Mesothelial cell of epicardium (in vitro differentiated cells): Measurements from ENCODE around the gene TPPP3. TPM values are rescaled to one million over a fixed set of nuclear protein-coding genes. Genes with fewer than 3 reads are reported as not detected.

Experiments
- DNase-seq, 2 experiments: peaks; one replicate each; pipeline ENCODE4 v3.0.0; 2021; ENCODE audit warnings: low spot score in 2 of 2; ENCODE audit not compliant: unreplicated experiment in 2 of 2
- H3K27ac Mint-ChIP-seq: 2 replicates; pipeline ENCODE4 v1.8.0; 2021; ENCODE audit warnings: mixed read lengths
- H3K27me3 Mint-ChIP-seq: 2 replicates; pipeline ENCODE4 v1.8.0; 2021; ENCODE audit warnings: low read depth, mixed read lengths
- H3K36me3 Mint-ChIP-seq: 2 replicates; pipeline ENCODE4 v1.8.0; 2021; ENCODE audit warnings: mixed read lengths
- H3K4me1 Mint-ChIP-seq: 2 replicates; pipeline ENCODE4 v1.8.0; 2021; ENCODE audit warnings: mixed read lengths
- H3K4me3 Mint-ChIP-seq: 2 replicates; pipeline ENCODE4 v1.8.0; 2021; ENCODE audit warnings: mild to moderate bottlenecking, moderate library complexity, mixed read lengths
- H3K9me3 Mint-ChIP-seq: 2 replicates; pipeline ENCODE4 v1.8.0; 2021; ENCODE audit warnings: mixed read lengths
- total RNA-seq: library from RNA; stranded (reverse); gene quantifications from 3 replicates; pipeline ENCODE4 v1.2.1, GENCODE V29; 2021
- TF ChIP-seq, protein P1 (sequence below): fragments of 200-600 bp; sonication (generic); IDR thresholded peaks from one replicate; pipeline ENCODE4 v1.5.0; 2021; ENCODE audit warnings: antibody characterized with exemption; ENCODE audit not compliant: unreplicated experiment

The TPPP3 gene
- total RNA-seq, 1 donor from 2014 or later = 5.5 TPM

DNA sequence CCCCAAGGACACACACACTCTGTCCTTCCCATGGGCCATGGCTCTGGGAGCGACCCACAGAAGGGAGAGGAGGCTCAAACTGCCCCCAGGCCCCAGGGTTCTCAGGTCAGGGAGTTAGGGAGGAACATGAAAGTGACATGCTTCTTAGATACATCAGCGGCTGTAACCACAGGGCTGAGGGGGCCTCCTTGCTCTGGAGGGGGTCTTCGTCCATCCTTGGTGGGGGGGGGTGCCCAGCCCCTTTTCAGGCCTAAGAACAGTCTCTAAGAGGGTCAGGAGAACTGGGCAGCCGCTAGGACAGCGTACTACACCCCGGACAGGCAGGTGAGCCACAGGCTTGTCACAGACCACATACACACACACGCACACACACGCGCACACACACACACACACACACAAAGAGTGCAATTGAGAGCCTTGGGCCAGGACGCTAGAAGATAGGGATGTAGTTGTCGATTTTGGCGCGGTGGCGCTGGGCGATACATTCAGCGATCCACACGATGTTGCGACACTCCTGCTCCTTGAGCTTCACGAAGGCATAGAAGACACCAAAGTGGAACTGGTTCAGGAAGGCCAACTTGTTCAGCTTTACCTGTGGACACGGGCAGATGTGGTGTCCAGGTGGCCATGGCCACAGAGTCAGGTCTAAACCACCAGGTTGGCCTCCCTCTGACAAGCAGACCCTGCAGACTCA is 44.9 kb upstream of the TPPP3 start:
- no peaks in the 10 kb centered on the region for H3K9me3 Mint-ChIP-seq
- H3K27ac Mint-ChIP-seq = no peak overlapping the region
- H3K4me3 Mint-ChIP-seq = no peak overlapping the region
- TF ChIP-seq, protein P1, sequence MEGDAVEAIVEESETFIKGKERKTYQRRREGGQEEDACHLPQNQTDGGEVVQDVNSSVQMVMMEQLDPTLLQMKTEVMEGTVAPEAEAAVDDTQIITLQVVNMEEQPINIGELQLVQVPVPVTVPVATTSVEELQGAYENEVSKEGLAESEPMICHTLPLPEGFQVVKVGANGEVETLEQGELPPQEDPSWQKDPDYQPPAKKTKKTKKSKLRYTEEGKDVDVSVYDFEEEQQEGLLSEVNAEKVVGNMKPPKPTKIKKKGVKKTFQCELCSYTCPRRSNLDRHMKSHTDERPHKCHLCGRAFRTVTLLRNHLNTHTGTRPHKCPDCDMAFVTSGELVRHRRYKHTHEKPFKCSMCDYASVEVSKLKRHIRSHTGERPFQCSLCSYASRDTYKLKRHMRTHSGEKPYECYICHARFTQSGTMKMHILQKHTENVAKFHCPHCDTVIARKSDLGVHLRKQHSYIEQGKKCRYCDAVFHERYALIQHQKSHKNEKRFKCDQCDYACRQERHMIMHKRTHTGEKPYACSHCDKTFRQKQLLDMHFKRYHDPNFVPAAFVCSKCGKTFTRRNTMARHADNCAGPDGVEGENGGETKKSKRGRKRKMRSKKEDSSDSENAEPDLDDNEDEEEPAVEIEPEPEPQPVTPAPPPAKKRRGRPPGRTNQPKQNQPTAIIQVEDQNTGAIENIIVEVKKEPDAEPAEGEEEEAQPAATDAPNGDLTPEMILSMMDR = no peak
- H3K4me1 Mint-ChIP-seq = no peaks in the 10 kb centered on the region
- H3K36me3 Mint-ChIP-seq = peaks cover 3% of the 10 kb centered on the region
- DNase-seq = no peak
- H3K27me3 Mint-ChIP-seq = no peaks in the 10 kb centered on the region

DNA sequence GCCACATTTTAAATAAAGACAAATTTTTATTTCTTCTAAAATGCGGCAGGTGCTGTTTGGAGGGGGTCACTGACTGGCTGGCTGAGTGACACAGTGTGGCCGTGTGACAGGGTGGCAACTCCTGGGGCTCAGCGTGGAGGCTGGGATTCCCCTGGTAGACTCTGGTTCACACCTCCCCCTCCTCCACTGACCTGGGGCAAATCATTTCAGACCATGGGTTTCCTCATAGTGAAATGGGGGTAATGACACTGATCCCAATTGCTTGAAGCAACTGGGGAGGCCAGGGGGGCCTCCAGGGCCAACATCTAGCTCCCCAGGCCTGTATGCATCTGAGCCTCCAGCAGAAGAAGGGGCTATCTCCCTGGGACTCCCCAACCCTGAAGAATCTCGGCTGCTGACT is 44.2 kb upstream of the TPPP3 start:
- H3K36me3 Mint-ChIP-seq = peaks cover 3% of the 10 kb centered on the region
- no peaks in the 10 kb centered on the region for H3K9me3 Mint-ChIP-seq
- TF ChIP-seq, protein P1 = no peak
- peaks cover 4% of the 10 kb centered on the region for H3K27me3 Mint-ChIP-seq
- no peak overlapping the region for H3K27ac Mint-ChIP-seq
- no peak for DNase-seq
- H3K4me3 Mint-ChIP-seq = no peak overlapping the region
- peaks cover under 1% of the 10 kb centered on the region for H3K4me1 Mint-ChIP-seq

DNA sequence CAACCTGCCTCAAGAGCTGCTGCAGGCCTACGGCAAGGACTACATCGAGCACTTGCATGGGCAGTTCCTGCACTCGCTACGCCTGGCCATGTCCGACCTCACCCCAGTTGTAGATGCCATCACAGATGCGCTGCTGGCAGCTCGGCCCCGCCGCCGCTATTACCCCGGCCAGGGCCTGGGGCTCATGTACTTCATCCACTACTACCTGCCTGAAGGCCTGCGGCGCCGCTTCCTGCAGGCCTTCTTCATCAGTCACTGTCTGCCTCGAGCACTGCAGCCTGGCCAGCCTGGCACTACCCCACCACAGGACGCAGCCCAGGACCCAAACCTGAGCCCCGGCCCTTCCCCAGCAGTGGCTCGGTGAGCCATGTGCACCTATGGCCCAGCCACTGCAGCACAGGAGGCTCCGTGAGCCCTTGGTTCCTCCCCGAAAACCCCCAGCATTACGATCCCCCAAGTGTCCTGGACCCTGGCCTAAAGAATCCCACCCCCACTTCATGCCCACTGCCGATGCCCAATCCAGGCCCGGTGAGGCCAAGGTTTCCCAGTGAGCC is 43.4 kb upstream of the TPPP3 start:
- Mint-ChIP-seq H3K27ac (no peak overlapping the region), H3K27me3 (peaks cover 10% of the 10 kb centered on the region), H3K4me1 (peaks cover 4% of the 10 kb centered on the region), H3K36me3 (peaks cover 3% of the 10 kb centered on the region), H3K9me3 (no peaks in the 10 kb centered on the region), H3K4me3 (no peak overlapping the region)
- TF ChIP-seq, protein P1 = no peak
- DNase-seq = no peak

DNA sequence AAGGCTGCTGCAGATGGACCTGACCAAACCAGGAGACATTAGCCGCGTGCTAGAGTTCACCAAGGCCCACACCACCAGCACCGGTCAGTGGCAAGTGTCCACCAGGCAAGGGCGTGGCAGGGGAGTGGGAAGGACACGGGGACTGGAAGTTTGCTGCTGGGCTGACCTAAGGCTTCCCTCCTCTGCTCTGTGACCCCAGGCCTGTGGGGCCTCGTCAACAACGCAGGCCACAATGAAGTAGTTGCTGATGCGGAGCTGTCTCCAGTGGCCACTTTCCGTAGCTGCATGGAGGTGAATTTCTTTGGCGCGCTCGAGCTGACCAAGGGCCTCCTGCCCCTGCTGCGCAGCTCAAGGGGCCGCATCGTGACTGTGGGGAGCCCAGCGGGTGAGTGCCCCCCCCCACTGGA is 42.5 kb upstream of the TPPP3 start:
- TF ChIP-seq, protein P1 = no peak
- H3K9me3 Mint-ChIP-seq = no peaks in the 10 kb centered on the region
- H3K27ac Mint-ChIP-seq = no peak overlapping the region
- H3K4me1 Mint-ChIP-seq = peaks cover 7% of the 10 kb centered on the region
- no peak for DNase-seq
- no peak overlapping the region for H3K4me3 Mint-ChIP-seq
- H3K36me3 Mint-ChIP-seq = peaks cover 3% of the 10 kb centered on the region
- H3K27me3 Mint-ChIP-seq = peaks cover 14% of the 10 kb centered on the region

DNA sequence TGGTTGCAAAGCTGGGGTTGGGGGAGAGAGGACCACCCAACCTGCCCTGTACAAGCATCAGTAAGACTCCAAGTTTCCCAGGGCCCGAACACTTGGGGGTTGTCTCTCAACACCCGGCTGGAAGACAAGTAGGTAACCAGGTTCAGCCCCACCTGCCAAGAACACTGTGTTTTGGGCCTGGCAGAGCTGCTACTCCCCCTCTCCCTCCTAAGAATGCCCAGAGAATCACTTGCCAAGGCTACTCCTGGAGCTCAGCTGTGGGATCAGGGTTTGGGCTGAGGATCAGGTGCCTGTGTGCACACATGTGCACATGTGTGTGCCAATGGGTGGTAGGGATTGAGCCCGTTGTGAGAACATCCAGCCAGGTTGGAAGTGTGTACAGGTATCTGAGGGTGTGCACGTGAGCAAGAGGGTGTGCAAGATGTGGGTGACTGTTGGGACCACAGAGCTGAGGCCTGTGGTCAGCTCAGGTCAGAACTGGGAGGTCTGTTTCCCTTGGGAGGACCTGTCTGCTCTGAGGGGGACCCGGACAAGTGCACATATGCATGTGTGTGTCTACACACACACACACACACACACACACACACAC is 39.9 kb upstream of the TPPP3 start:
- Mint-ChIP-seq H3K27me3 (peaks cover 38% of the 10 kb centered on the region), H3K27ac (no peak overlapping the region), H3K9me3 (no peaks in the 10 kb centered on the region), H3K36me3 (peaks cover 3% of the 10 kb centered on the region), H3K4me1 (peaks cover 11% of the 10 kb centered on the region), H3K4me3 (no peak overlapping the region)
- TF ChIP-seq, protein P1 = no peak
- DNase-seq = no peak
